Measurements from ENCODE around the gene ZNF532.

Gene ZNF532

GRCh38 chr18:59032308-59032707 is 167.6 kb downstream of the ZNF532 start:
- no peak for TF ChIP-seq CTCF (IDR thresholded peaks at IDR 0.05; ENCODE audit: control insufficient read depth, extremely low read depth, insufficient read depth)

GRCh38 chr18:59033359-59033758 is 168.7 kb downstream of the ZNF532 start:
- no peak for TF ChIP-seq CTCF (IDR thresholded peaks at IDR 0.05; ENCODE audit: control insufficient read depth, extremely low read depth, insufficient read depth)
- H3K4me3 ChIP-seq (ENCODE audit: low read depth, low read length), result no peak overlapping the region
- no peak for DNase-seq (ENCODE audit: low read depth)

More at GRCh38 chr18:59032308-59032707, 167.6 kb downstream of the ZNF532 start:
- no peak for DNase-seq (ENCODE audit: low read depth)
- no peak overlapping the region for H3K4me3 ChIP-seq (ENCODE audit: low read depth, low read length)

- no peak for DNase-seq (ENCODE audit: low read depth)
- no peak overlapping the region for H3K4me3 ChIP-seq (ENCODE audit: low read depth, low read length)
- TF ChIP-seq CTCF (IDR thresholded peaks at IDR 0.05; ENCODE audit: control insufficient read depth, extremely low read depth, insufficient read depth), result no peak
These were observed 169.3 kb downstream of the ZNF532 start for GRCh38 chr18:59033974-59034373.

- no peak overlapping the region for H3K4me3 ChIP-seq (ENCODE audit: low read depth, low read length)
- TF ChIP-seq CTCF (IDR thresholded peaks at IDR 0.05; ENCODE audit: control insufficient read depth, extremely low read depth, insufficient read depth), result no peak
- no peak for DNase-seq (ENCODE audit: low read depth)
These were observed 170.9 kb downstream of the ZNF532 start for GRCh38 chr18:59035591-59035990.
